ENCODE measurements around the gene EXOG. TPM values are rescaled to one million over a fixed set of nuclear protein-coding genes. Genes with fewer than 3 reads are reported as not detected.

EXOG gene
- polyA plus RNA-seq, 1 donor (not counting 4 experiments of a cell fraction or from before 2014, with no cell fraction given), result 10.3 TPM

GRCh38 chr3:38545983-38546382 lies 49.8 kb downstream of the EXOG start:
- Histone ChIP-seq H4K20me1 (ENCODE audit: control insufficient read depth, extremely low read depth, insufficient read depth, low read length) (no peaks in the 10 kb centered on the region), H3K9me3 (ENCODE audit: control insufficient read depth, low read depth, low read length) (no peaks in the 10 kb centered on the region), H3K4me3 (ENCODE audit: control insufficient read depth in 2 of 3, extremely low read depth in 1 of 3, insufficient read depth in 2 of 3, low read depth in 1 of 3, low read length in 3 of 3) (no peak overlapping the region), H3K4me2 (ENCODE audit: control insufficient read depth, extremely low read depth, insufficient read depth, low read depth, low read length) (no peak overlapping the region), H3K27me3 (ENCODE audit: control insufficient read depth, extremely low read depth, insufficient read depth, low read length) (no peaks in the 10 kb centered on the region), H3K9ac (ENCODE audit: control insufficient read depth, extremely low read depth, insufficient read depth, low read length) (no peak overlapping the region), H3K9me1 (ENCODE audit: control insufficient read depth, extremely low read depth, insufficient read depth, low read length) (no peaks in the 10 kb centered on the region), H3K36me3 (ENCODE audit: control insufficient read depth in 2 of 2, extremely low read depth in 1 of 2, insufficient read depth in 2 of 2, low read length in 2 of 2) (no peaks in the 10 kb centered on the region), H3K79me2 (ENCODE audit: control insufficient read depth, insufficient read depth, low read length) (no peaks in the 10 kb centered on the region), H2AFZ (ENCODE audit: control insufficient read depth, low read length) (no peak overlapping the region), H3K4me1 (ENCODE audit: control insufficient read depth, extremely low read depth, insufficient read depth, low read length) (no peaks in the 10 kb centered on the region), H3K27ac (ENCODE audit: control insufficient read depth, insufficient read depth, low read length) (no peak overlapping the region)
- TF ChIP-seq EZH2 (IDR thresholded peaks at IDR 0.05; ENCODE audit: low read length) (no peak), CTCF (optimal IDR thresholded peaks at IDR 0.05 in 1 of 3, IDR thresholded peaks at IDR 0.05 in 1 of 3, conservative IDR thresholded peaks at IDR 0.05 in 1 of 3; ENCODE audit: extremely low read depth in 1 of 3, insufficient read depth in 2 of 3, low read length in 3 of 3) (no peak)
- FAIRE-seq (no peak), DNase-seq (ENCODE audit: low read depth, low spot score) (no peak)
- dilution Hi-C loops (cut with MboI; ENCODE audit: extremely low pct_ligation_motif_present, low sequenced_read_pairs), result no loop called here

- Histone ChIP-seq H3K9me1 (ENCODE audit: control insufficient read depth, extremely low read depth, insufficient read depth, low read length) (no peaks in the 10 kb centered on the region), H3K27me3 (ENCODE audit: control insufficient read depth, extremely low read depth, insufficient read depth, low read length) (no peaks in the 10 kb centered on the region), H2AFZ (ENCODE audit: control insufficient read depth, low read length) (no peak overlapping the region), H4K20me1 (ENCODE audit: control insufficient read depth, extremely low read depth, insufficient read depth, low read length) (no peaks in the 10 kb centered on the region), H3K4me2 (ENCODE audit: control insufficient read depth, extremely low read depth, insufficient read depth, low read depth, low read length) (no peak overlapping the region), H3K79me2 (ENCODE audit: control insufficient read depth, insufficient read depth, low read length) (no peaks in the 10 kb centered on the region), H3K4me3 (ENCODE audit: control insufficient read depth in 2 of 3, extremely low read depth in 1 of 3, insufficient read depth in 2 of 3, low read depth in 1 of 3, low read length in 3 of 3) (no peak overlapping the region), H3K4me1 (ENCODE audit: control insufficient read depth, extremely low read depth, insufficient read depth, low read length) (no peaks in the 10 kb centered on the region), H3K9me3 (ENCODE audit: control insufficient read depth, low read depth, low read length) (no peaks in the 10 kb centered on the region), H3K36me3 (ENCODE audit: control insufficient read depth in 2 of 2, extremely low read depth in 1 of 2, insufficient read depth in 2 of 2, low read length in 2 of 2) (no peaks in the 10 kb centered on the region), H3K9ac (ENCODE audit: control insufficient read depth, extremely low read depth, insufficient read depth, low read length) (no peak overlapping the region), H3K27ac (ENCODE audit: control insufficient read depth, insufficient read depth, low read length) (no peak overlapping the region)
- DNase-seq (ENCODE audit: low read depth, low spot score), result no peak
- dilution Hi-C loops (cut with MboI; ENCODE audit: extremely low pct_ligation_motif_present, low sequenced_read_pairs), result no loop called here
- FAIRE-seq, result no peak
- TF ChIP-seq EZH2 (IDR thresholded peaks at IDR 0.05; ENCODE audit: low read length) (no peak), CTCF (optimal IDR thresholded peaks at IDR 0.05 in 1 of 3, IDR thresholded peaks at IDR 0.05 in 1 of 3, conservative IDR thresholded peaks at IDR 0.05 in 1 of 3; ENCODE audit: extremely low read depth in 1 of 3, insufficient read depth in 2 of 3, low read length in 3 of 3) (no peak)
These were observed 52.2 kb downstream of the EXOG start for GRCh38 chr3:38548154-38548931.
